Activated CD4-positive, CD25-positive, alpha-beta regulatory T cell treated with anti-CD3 and anti-CD28 coated beads, Interleukin-2, amount 50 U/mL, for 16 hours (primary cell): ENCODE results near the gene SCPEP1.

ENCODE experiments used
- DNase-seq: peaks from one replicate; pipeline ENCODE4 v3.0.0-alpha.2; 2020; ENCODE audit warnings: low read depth, low spot score

Gene SCPEP1

GRCh38 chr17:57040571-57040970, 62.6 kb downstream of the SCPEP1 start:
- no peak for DNase-seq

- no peak for DNase-seq
Observed at GRCh38 chr17:57043276-57043675, 65.3 kb downstream of the SCPEP1 start.

GRCh38 chr17:57044976-57045867, 67.3 kb downstream of the SCPEP1 start:
- DNase-seq, result no peak

- DNase-seq, result no peak
Observed at GRCh38 chr17:57045868-57046704, 68.2 kb downstream of the SCPEP1 start.

- no peak for DNase-seq
Observed at GRCh38 chr17:57046749-57047148, 68.8 kb downstream of the SCPEP1 start.

GRCh38 chr17:57048096-57048495, 70.2 kb downstream of the SCPEP1 start:
- DNase-seq, result no peak

GRCh38 chr17:57050306-57050705, 72.4 kb downstream of the SCPEP1 start:
- no peak for DNase-seq

- DNase-seq, result no peak
Observed at GRCh38 chr17:57051886-57052361, 74.0 kb downstream of the SCPEP1 start.
